ENCODE measurements around the gene ZC3H7B. TPM values are rescaled to one million over a fixed set of nuclear protein-coding genes. Genes with fewer than 3 reads are reported as not detected.

Gene ZC3H7B
- total and polyA plus RNA-seq, 11 donors, result 29.7 to 50.4 (median 37.1) TPM

DNA sequence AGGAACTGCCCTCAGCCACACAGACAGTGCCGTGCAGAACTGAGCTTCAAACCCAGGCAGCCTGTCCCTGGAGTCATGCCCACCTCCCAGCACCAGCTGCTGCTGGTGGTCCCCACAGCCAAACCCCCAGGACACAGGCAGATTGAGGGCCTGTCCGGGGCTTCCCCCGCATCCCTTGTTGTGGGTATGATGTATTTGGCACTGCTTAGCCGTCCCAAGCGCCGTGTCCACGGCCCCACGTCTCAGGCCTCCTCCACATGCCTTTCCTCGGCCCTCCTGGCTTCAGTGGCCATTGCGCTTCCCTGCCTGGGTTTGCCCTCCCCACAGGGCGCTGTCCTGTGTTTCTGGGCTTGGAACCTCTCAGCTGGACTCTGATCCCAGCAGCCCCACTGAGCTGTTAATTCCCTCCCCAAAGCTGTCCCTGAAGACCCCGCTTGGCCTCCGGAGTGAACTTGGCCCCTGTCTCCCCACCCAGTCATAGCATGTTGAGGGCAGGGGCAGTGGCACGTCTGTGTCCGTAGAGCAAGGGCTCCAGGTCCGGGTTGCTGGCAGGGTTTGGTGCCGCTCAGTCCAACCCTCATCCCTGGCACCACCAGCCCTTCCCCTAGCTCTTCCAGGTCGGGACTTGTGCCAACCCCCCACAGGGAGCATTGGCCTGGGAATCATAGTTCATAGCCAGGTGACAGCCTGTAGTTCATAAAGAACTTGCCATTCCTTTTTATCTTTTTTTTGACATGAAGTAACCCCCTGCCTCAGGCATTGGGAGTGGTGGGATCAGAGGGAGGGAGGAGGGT, 45.9 kb downstream of the ZC3H7B start:
- Histone ChIP-seq H3K9me3 (no peaks in the 10 kb centered on the region), H3K4me1 (peaks cover 0 to 10% (median 0%) of the 10 kb centered on the region in 12 donors), H3K36me3 (peaks cover 2 to 100% (median 95%) of the 10 kb centered on the region in 9 donors), H3K4me3 (no peak overlapping the region), H3K27me3 (no peaks in the 10 kb centered on the region), H3K27ac (peak overlapping the region in 1 of 12 donors; percentile 17)
- no peak for TF ChIP-seq POLR2A (IDR thresholded peaks at IDR 0.05)
- TF ChIP-seq, protein P1, sequence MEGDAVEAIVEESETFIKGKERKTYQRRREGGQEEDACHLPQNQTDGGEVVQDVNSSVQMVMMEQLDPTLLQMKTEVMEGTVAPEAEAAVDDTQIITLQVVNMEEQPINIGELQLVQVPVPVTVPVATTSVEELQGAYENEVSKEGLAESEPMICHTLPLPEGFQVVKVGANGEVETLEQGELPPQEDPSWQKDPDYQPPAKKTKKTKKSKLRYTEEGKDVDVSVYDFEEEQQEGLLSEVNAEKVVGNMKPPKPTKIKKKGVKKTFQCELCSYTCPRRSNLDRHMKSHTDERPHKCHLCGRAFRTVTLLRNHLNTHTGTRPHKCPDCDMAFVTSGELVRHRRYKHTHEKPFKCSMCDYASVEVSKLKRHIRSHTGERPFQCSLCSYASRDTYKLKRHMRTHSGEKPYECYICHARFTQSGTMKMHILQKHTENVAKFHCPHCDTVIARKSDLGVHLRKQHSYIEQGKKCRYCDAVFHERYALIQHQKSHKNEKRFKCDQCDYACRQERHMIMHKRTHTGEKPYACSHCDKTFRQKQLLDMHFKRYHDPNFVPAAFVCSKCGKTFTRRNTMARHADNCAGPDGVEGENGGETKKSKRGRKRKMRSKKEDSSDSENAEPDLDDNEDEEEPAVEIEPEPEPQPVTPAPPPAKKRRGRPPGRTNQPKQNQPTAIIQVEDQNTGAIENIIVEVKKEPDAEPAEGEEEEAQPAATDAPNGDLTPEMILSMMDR (IDR thresholded peaks at IDR 0.05), result no peak
- peak in 2 of 5 donors; percentile 46 to 77 for DNase-seq
- peak in 3 of 4 donors; percentile 45 to 73 (median 51) for ATAC-seq
- intact Hi-C loops (cut with DNase I), result no loop called here
- 74 to 82% (median 78%) methylated on average over 18 of the region's 18 CpGs for WGBS, 4 donors

DNA sequence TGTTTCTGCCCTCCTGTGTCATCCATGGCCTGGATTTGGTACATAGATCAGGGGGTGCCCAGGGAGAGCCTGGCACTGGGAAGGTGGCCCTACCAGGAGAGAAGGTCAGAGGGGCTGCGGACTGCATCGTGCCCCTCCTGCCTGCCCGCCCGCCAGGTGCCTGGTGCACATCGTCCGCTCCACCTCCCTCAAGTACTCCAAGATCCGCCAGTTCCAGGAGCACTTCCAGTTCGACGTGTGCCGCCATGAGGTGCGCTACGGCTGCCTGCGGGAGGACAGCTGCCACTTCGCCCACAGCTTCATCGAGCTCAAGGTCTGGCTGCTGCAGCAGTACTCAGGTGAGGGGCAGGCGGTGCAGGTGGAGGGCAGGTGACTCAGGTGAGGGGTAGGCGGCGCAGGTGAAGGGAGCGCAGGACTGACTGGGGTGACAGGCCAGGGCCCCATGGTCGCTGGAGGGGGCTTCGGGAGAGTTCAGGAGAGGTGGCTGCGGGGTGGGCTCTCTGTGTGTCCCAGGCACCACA, 47.7 kb downstream of the ZC3H7B start:
- H3K27me3 ChIP-seq, result no peaks in the 10 kb centered on the region
- H3K36me3 ChIP-seq, result peaks cover 2 to 100% (median 98%) of the 10 kb centered on the region in 9 donors
- H3K4me1 ChIP-seq, result peaks cover 0 to 10% (median 0%) of the 10 kb centered on the region in 12 donors
- no peak for TF ChIP-seq POLR2A (IDR thresholded peaks at IDR 0.05)
- TF ChIP-seq, protein P1 (IDR thresholded peaks at IDR 0.05), result no peak
- no peaks in the 10 kb centered on the region for H3K9me3 ChIP-seq
- ATAC-seq, result no peak
- no peak overlapping the region for H3K27ac ChIP-seq
- no peak overlapping the region for H3K4me3 ChIP-seq
- 94 to 97% (median 95%) methylated on average over 21 to 22 of the region's 22 CpGs for WGBS, 4 donors
- DNase-seq, result no peak
- intact Hi-C loops (cut with DNase I), result no loop called here

DNA sequence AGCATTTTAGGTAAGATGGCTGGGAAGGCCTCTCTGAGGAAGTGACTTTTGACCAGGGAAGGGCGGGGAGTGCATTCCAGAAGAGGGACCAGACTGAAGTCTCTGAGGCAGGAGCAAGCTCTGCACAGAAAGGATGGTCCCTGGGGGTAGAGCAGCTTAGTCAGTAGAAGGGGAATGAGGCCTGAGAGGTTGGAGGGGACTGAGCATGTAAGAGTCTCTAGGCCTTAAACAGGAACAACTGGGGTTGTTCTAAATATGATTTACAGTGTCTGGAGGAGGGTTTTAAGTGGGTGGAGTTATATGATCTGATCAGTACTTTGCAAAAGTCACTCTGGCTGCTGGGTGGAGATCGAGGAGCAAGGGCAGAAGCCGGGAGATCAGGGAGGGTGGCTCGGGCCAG, 48.8 kb downstream of the ZC3H7B start:
- Histone ChIP-seq H3K27me3 (no peaks in the 10 kb centered on the region), H3K4me1 (peaks cover 0 to 10% (median 0%) of the 10 kb centered on the region in 12 donors), H3K9me3 (no peaks in the 10 kb centered on the region), H3K27ac (peak overlapping the region in 3 of 12 donors; percentile 34 to 39 (median 37)), H3K36me3 (peaks cover 2 to 100% (median 98%) of the 10 kb centered on the region in 9 donors), H3K4me3 (no peak overlapping the region)
- DNase-seq (no peak), ATAC-seq (peak in 2 of 4 donors; percentile 21 to 24)
- intact Hi-C loops (cut with DNase I), result no loop called here
- TF ChIP-seq, protein P1 (IDR thresholded peaks at IDR 0.05), result no peak
- TF ChIP-seq POLR2A (IDR thresholded peaks at IDR 0.05), result no peak
- WGBS, 4 donors, result 74 to 87% (median 81%) methylated on average over 4 of the region's 4 CpGs

DNA sequence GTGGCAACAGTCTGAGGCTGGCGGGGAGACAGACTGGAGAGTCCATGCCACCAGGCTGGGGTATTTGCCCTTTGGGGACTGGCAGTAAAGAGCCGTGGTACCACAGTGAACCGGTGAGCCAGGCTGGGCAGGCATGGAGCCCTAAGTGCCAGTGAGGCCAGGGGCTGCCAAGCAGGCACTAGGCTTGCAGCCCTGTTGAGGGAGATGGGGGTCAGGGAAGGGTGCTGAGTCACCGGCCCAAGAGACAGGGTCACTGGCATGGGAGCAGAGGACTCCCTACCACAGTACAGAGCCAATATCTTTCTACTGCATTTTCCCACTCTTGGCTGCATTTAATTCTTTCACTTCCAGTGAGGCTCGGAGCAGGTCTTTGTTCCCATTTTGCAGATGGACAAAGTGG, 49.7 kb downstream of the ZC3H7B start:
- TF ChIP-seq POLR2A (IDR thresholded peaks at IDR 0.05), result no peak
- TF ChIP-seq, protein P1 (IDR thresholded peaks at IDR 0.05), result no peak
- ATAC-seq (no peak), DNase-seq (no peak)
- H3K9me3 ChIP-seq, result no peaks in the 10 kb centered on the region
- H3K4me3 ChIP-seq, result no peak overlapping the region
- 93 to 98% (median 94%) methylated on average over 4 to 5 of the region's 5 CpGs for WGBS, 4 donors
- no peaks in the 10 kb centered on the region for H3K27me3 ChIP-seq
- H3K27ac ChIP-seq, result peak overlapping the region in 4 of 12 donors; percentile 25 to 37 (median 33)
- intact Hi-C loops (cut with DNase I), result no loop called here
- peaks cover 0 to 10% (median 0%) of the 10 kb centered on the region in 12 donors for H3K4me1 ChIP-seq
- H3K36me3 ChIP-seq, result peaks cover 2 to 100% (median 98%) of the 10 kb centered on the region in 9 donors
